H1 (cell line): ENCODE data around the gene PRICKLE3. TPM values are rescaled to one million over a fixed set of nuclear protein-coding genes. Genes with fewer than 3 reads are reported as not detected.

Experiments used
- CTCF ChIA-PET: fragments of 300-600 bp; sonication (Branson Sonifier 250); formaldehyde crosslinking; loops from one replicate; lab custom pipeline; 2021; ENCODE audit not compliant: partially characterized antibody; lab: Charles Lee
- POLR2A ChIA-PET: fragments of 300-600 bp; sonication (Branson Sonifier 250); formaldehyde crosslinking; loops from one replicate; lab custom pipeline; 2021; ENCODE audit warnings: inconsistent platforms; ENCODE audit not compliant: partially characterized antibody; lab: Charles Lee
- DNase-seq, 2 experiments: peaks; one replicate each; pipeline versions ENCODE4 v3.0.0 to v3.0.0-alpha.2; 2010 to 2022; ENCODE audit warnings: low spot score in 2 of 2, low read depth in 1 of 2, mixed read lengths in 1 of 2
- FAIRE-seq: peaks from 2 replicates; lab custom pipeline; 2011; peaks lifted over from hg19 to GRCh38; lab: Jason Lieb, UNC
- H2AFZ ChIP-seq: 2 replicates; pipeline ENCODE4 v1.8.1; 2012; ENCODE audit warnings: low read length, inconsistent platforms
- H2AK5ac ChIP-seq: 2 replicates; pipeline ENCODE4 v1.6.1; 2013; ENCODE audit warnings: low read depth, low read length
- H2BK120ac ChIP-seq: replicated peaks from 2 replicates; pipeline ENCODE3; 2013; ENCODE audit warnings: low read depth, low read length, inconsistent platforms
- H2BK12ac ChIP-seq: 2 replicates; pipeline ENCODE4 v1.6.1; 2013; ENCODE audit warnings: low read depth, low read length
- H2BK15ac ChIP-seq: 2 replicates; pipeline ENCODE4 v1.6.1; 2013; ENCODE audit warnings: low read length
- H2BK20ac ChIP-seq: 2 replicates; pipeline ENCODE4 v1.6.1; 2013; ENCODE audit warnings: low read length
- H2BK5ac ChIP-seq: 2 replicates; pipeline ENCODE4 v1.6.1; 2013; ENCODE audit warnings: low read depth, low read length
- H3K14ac ChIP-seq: 2 replicates; pipeline ENCODE4 v1.6.1; 2013; ENCODE audit warnings: inconsistent platforms; ENCODE audit not compliant: insufficient read length
- H3K18ac ChIP-seq: 2 replicates; pipeline ENCODE4 v1.6.1; 2013; ENCODE audit warnings: low read length; ENCODE audit errors: extremely low read depth
- H3K23ac ChIP-seq: 2 replicates; pipeline ENCODE4 v1.6.1; 2013; ENCODE audit warnings: inconsistent platforms; ENCODE audit not compliant: insufficient read length
- H3K23me2 ChIP-seq: 2 replicates; pipeline ENCODE4 v1.6.1; 2013; ENCODE audit warnings: low read depth, low read length
- H3K27ac ChIP-seq: 2 replicates; pipeline ENCODE4 v1.6.1; 2011; ENCODE audit warnings: low read depth, low read length, inconsistent platforms
- H3K27me3 ChIP-seq, 4 experiments: replicated peaks in 1 of 4; 1 replicate in 1 of 4; 2 replicates in 3 of 4; pipeline versions ENCODE4 v1.6.1 to v1.8.1; 2011 to 2013; ENCODE audit warnings: low read length in 3 of 4, mild to moderate bottlenecking in 3 of 4, inconsistent platforms in 2 of 4, mixed read lengths in 2 of 4, moderate library complexity in 1 of 4; ENCODE audit not compliant: control insufficient read depth in 3 of 4, insufficient read depth in 3 of 4; ENCODE audit errors: extremely low read depth in 1 of 4
- H3K36me3 ChIP-seq, 4 experiments: 2 replicates each; pipeline versions ENCODE4 v1.6.1 to v1.8.1; 2011 to 2013; ENCODE audit warnings: mild to moderate bottlenecking in 4 of 4, low read length in 3 of 4, moderate library complexity in 2 of 4, control low read depth in 1 of 4, inconsistent platforms in 1 of 4; ENCODE audit not compliant: insufficient read depth in 4 of 4, control insufficient read depth in 2 of 4
- H3K4ac ChIP-seq: replicated peaks from 2 replicates; pipeline ENCODE3; 2013; ENCODE audit warnings: low read length, low read depth, mixed read lengths, inconsistent platforms; ENCODE audit not compliant: insufficient read length
- H3K4me1 ChIP-seq, 4 experiments: replicated peaks in 1 of 4; 1 replicate in 1 of 4; 2 replicates in 3 of 4; pipeline versions ENCODE4 v1.6.1 to v1.8.1; 2011 to 2013; ENCODE audit warnings: low read length in 3 of 4, inconsistent platforms in 2 of 4, mixed read lengths in 1 of 4; ENCODE audit not compliant: insufficient read depth in 4 of 4, control insufficient read depth in 3 of 4
- H3K4me2 ChIP-seq, 2 experiments: 2 replicates each; pipeline versions ENCODE4 v1.6.1 to v1.8.1; 2011 to 2013; ENCODE audit warnings: low read depth in 2 of 2, low read length in 2 of 2, control low read depth in 1 of 2, inconsistent platforms in 1 of 2, mild to moderate bottlenecking in 1 of 2; ENCODE audit not compliant: insufficient read depth in 1 of 2
- H3K4me3 ChIP-seq, 4 experiments: fragments of 200-600, 300-600 bp in 1 of 4; sonication (generic), shearing (Covaris generic), sonication (Bioruptor Twin) in 1 of 4; 2 replicates each; pipeline versions ENCODE4 v1.5.1 to v1.8.1; 2011 to 2016; ENCODE audit warnings: low read length in 4 of 4, low read depth in 3 of 4, control low read depth in 2 of 4, inconsistent platforms in 2 of 4, mild to moderate bottlenecking in 2 of 4, mixed read lengths in 1 of 4, moderate library complexity in 1 of 4; ENCODE audit not compliant: insufficient read depth in 2 of 4; ENCODE audit errors: extremely low read depth in 1 of 4
- H3K56ac ChIP-seq: replicated peaks from 2 replicates; pipeline ENCODE3; 2013; ENCODE audit warnings: low read depth, mild to moderate bottlenecking, mixed read lengths, low read length, inconsistent platforms; ENCODE audit not compliant: insufficient read length
- H3K79me1 ChIP-seq: 2 replicates; pipeline ENCODE4 v1.6.1; 2013; ENCODE audit warnings: low read depth, low read length, control low read depth
- H3K79me2 ChIP-seq, 2 experiments: 2 replicates each; pipeline versions ENCODE4 v1.6.1 to v1.8.1; 2012 to 2013; ENCODE audit warnings: low read length in 2 of 2, mild to moderate bottlenecking in 2 of 2, inconsistent platforms in 1 of 2; ENCODE audit not compliant: insufficient read depth in 2 of 2, control insufficient read depth in 1 of 2
- H3K9ac ChIP-seq, 4 experiments: replicated peaks in 1 of 4; 1 replicate in 1 of 4; 2 replicates in 3 of 4; pipeline versions ENCODE4 v1.6.1 to v1.8.1; 2011 to 2013; ENCODE audit warnings: low read depth in 3 of 4, low read length in 3 of 4, control low read depth in 2 of 4, mild to moderate bottlenecking in 2 of 4, moderate library complexity in 2 of 4, inconsistent platforms in 1 of 4; ENCODE audit errors: extremely low read depth in 1 of 4
- H3K9me3 ChIP-seq, 2 experiments: 2 replicates each; pipeline versions ENCODE4 v1.6.1 to v1.8.1; 2012 to 2013; ENCODE audit warnings: mild to moderate bottlenecking in 2 of 2, moderate library complexity in 2 of 2, control low read depth in 1 of 2, inconsistent platforms in 1 of 2, low read depth in 1 of 2, low read length in 1 of 2, mixed read lengths in 1 of 2; ENCODE audit not compliant: insufficient read depth in 2 of 2
- H4K20me1 ChIP-seq, 2 experiments: replicated peaks in 1 of 2; 2 replicates each; pipeline versions ENCODE3 to v1.8.1; 2011 to 2013; ENCODE audit warnings: inconsistent platforms in 2 of 2, low read length in 2 of 2, mild to moderate bottlenecking in 1 of 2; ENCODE audit not compliant: insufficient read depth in 2 of 2, control insufficient read depth in 1 of 2
- H4K5ac ChIP-seq: 2 replicates; pipeline ENCODE4 v1.6.1; 2013; ENCODE audit warnings: low read length, low read depth, mixed read lengths, inconsistent platforms; ENCODE audit not compliant: insufficient read length
- H4K8ac ChIP-seq: 2 replicates; pipeline ENCODE4 v1.8.0; 2013; ENCODE audit warnings: mild to moderate bottlenecking, moderate library complexity, low read length, inconsistent platforms; ENCODE audit not compliant: insufficient read depth; ENCODE audit errors: extremely low read depth
- H4K91ac ChIP-seq: replicated peaks from 2 replicates; pipeline ENCODE3; 2013; ENCODE audit warnings: low read length, mixed read lengths, inconsistent platforms; ENCODE audit not compliant: insufficient read length
- POLR2AphosphoS5 ChIP-seq: IDR thresholded peaks from 2 replicates; pipeline ENCODE4 v1.6.1; 2011; ENCODE audit warnings: low read depth, low read length
- SIX5 ChIP-seq: IDR thresholded peaks from 2 replicates; pipeline ENCODE4 v1.6.1; 2011; ENCODE audit warnings: mild to moderate bottlenecking, low read depth, low read length
- WGBS, 2 experiments: shearing (Covaris generic) in 1 of 2; methylation state at CpG; one replicate each; pipeline versions ENCODE4 v1.1.6 to v1.1.7; 2013 to 2015; ENCODE audit warnings: low lambda C conversion rate in 2 of 2, mixed read lengths in 2 of 2, inconsistent platforms in 1 of 2, low coverage in 1 of 2, missing lambda C conversion rate in 1 of 2; ENCODE audit not compliant: insufficient replicate concordance in 2 of 2, insufficient coverage in 1 of 2, insufficient read length in 1 of 2; ENCODE audit errors: extremely low coverage in 1 of 2, missing lambda C conversion rate in 1 of 2; 5-methylcytosine and 5-hydroxymethylcytosine counted together
- polyA plus RNA-seq, 7 experiments: library from polyadenylated mRNA; depleted of rRNA in 3 of 7; stranded (reverse) in 5 of 7; unstranded in 2 of 7; fragments of >200 nt in 5 of 7; fragments of 200-250 nt in 2 of 7; gene quantifications; 1 replicate in 5 of 7; 2 replicates in 1 of 7; 4 replicates in 1 of 7; pipeline versions ENCODE4 v1.2.1 to v1.2.3, GENCODE V29; 2011 to 2013; ENCODE audit warnings: missing spikeins in 2 of 7, mixed read lengths in 2 of 7
- total RNA-seq: library from RNA; stranded (reverse); fragmentation: NEBNext Ultra II Directional; extraction: Animal tissue kit (Norgen Biotek cat#: 25700); gene quantifications from 2 replicates; pipeline ENCODE4 v1.2.1, GENCODE V29; 2021
- TF ChIP-seq, protein P1 (sequence below): IDR thresholded peaks from 2 replicates; pipeline ENCODE4 v1.6.1; 2012; ENCODE audit warnings: low read length, inconsistent platforms

PRICKLE3 gene
- total and polyA plus RNA-seq, 2 of the 8 experiments (the other 6 are each of a cell fraction or from before 2014, with no cell fraction given): 9.1 to 10.6 TPM

DNA sequence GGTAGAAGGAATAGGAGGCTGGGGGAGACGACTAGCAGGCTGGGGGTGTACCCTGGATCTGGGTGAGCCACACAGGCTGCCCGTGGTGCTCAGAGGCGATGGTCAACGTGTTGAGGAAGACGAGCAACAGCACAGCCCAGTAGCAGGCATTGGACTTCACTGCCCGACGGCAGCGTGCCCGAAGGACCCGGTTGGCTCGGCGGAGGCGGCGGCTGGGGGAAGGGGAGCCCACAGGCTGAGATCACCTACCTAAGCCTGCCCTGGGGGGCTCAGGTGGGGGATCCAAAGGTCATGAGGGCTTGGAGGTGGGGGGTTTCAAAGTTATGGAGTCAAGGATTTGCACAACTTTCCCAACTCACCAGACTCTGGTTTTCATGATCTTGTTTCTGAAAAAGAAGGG lies 39.7 kb upstream of the PRICKLE3 start:
- Histone ChIP-seq H3K9ac (no peak overlapping the region), H2BK5ac (no peak overlapping the region), H2BK120ac (no peak overlapping the region), H3K27me3 (no peaks in the 10 kb centered on the region), H2BK12ac (no peak overlapping the region), H3K4me1 (peaks cover 0 to 6% (median 2%) of the 10 kb centered on the region in 4 experiments; a peak in 2 of 7 replicates), H3K27ac (no peak overlapping the region), H3K14ac (no peak overlapping the region), H4K8ac (no peak overlapping the region), H3K79me2 (no peaks in the 10 kb centered on the region), H4K5ac (no peak overlapping the region), H3K56ac (no peak overlapping the region), H3K79me1 (no peaks in the 10 kb centered on the region), H3K23ac (no peak overlapping the region), H4K20me1 (no peaks in the 10 kb centered on the region), H3K9me3 (no peaks in the 10 kb centered on the region), H4K91ac (no peak overlapping the region), H2AK5ac (no peak overlapping the region)
- FAIRE-seq: no peak
- POLR2A ChIA-PET: no interaction called here
- TF ChIP-seq SIX5 (no peak), POLR2AphosphoS5 (no peak)
- TF ChIP-seq, protein P1, sequence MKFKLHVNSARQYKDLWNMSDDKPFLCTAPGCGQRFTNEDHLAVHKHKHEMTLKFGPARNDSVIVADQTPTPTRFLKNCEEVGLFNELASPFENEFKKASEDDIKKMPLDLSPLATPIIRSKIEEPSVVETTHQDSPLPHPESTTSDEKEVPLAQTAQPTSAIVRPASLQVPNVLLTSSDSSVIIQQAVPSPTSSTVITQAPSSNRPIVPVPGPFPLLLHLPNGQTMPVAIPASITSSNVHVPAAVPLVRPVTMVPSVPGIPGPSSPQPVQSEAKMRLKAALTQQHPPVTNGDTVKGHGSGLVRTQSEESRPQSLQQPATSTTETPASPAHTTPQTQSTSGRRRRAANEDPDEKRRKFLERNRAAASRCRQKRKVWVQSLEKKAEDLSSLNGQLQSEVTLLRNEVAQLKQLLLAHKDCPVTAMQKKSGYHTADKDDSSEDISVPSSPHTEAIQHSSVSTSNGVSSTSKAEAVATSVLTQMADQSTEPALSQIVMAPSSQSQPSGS: no peak
- TF ChIP-seq, all 59 proteins: peak for 0
- Histone ChIP-seq H2BK20ac (no peak overlapping the region), H2BK15ac (no peak overlapping the region), H3K4me2 (no peak overlapping the region), H3K36me3 (no peaks in the 10 kb centered on the region), H3K4ac (no peak overlapping the region), H3K18ac (no peak overlapping the region), H2AFZ (no peak overlapping the region), H3K23me2 (peaks cover 11% of the 10 kb centered on the region; the same call in 1 of the 2 replicates), H3K4me3 (no peak overlapping the region)
- CTCF ChIA-PET: interaction anchor here (1.0 kb wide), 1 partner anchor 463 kb away, joined by 3 read pairs; no protein-coding TSS in a partner anchor
- DNase-seq: no peak
- WGBS, 2 experiments: 100% methylated on average over 4 of the region's 14 CpGs; no CpG with 5 or more reads in 1 of the 2 experiments
